Thymus (tissue), 11 donors: ENCODE data around the gene CSNK1G2. TPM values are rescaled to one million over a fixed set of nuclear protein-coding genes. Genes with fewer than 3 reads are reported as not detected.
A peak's percentile ranks its signal among the peaks of the same experiment; 100 is the strongest.

Source experiments
- DNase-seq, 9 donors: peaks; one replicate each; pipeline ENCODE4 v3.0.0-alpha.2; 2013; ENCODE audit warnings: low spot score in 9 of 9, low read depth in 6 of 9, missing footprints in 1 of 9
- H3K27ac ChIP-seq, 2 donors: one replicate each; pipeline ENCODE4 v1.5.1; 2013; ENCODE audit warnings: control low read depth in 1 of 2, low read depth in 1 of 2, low read length in 1 of 2, mild to moderate bottlenecking in 1 of 2, moderate library complexity in 1 of 2
- H3K27me3 ChIP-seq, 2 donors: one replicate each; pipeline ENCODE4 v1.5.1; 2013; ENCODE audit warnings: low read length in 1 of 2; ENCODE audit not compliant: control insufficient read depth in 2 of 2, insufficient read depth in 1 of 2
- H3K36me3 ChIP-seq, 2 donors: one replicate each; pipeline ENCODE4 v1.5.1; 2013; ENCODE audit warnings: low read length in 1 of 2, mild to moderate bottlenecking in 1 of 2, moderate library complexity in 1 of 2; ENCODE audit not compliant: control insufficient read depth in 2 of 2, insufficient read depth in 2 of 2
- H3K4me1 ChIP-seq, 2 donors: one replicate each; pipeline ENCODE4 v1.5.1; 2013; ENCODE audit warnings: low read length in 2 of 2; ENCODE audit not compliant: control insufficient read depth in 2 of 2, insufficient read depth in 2 of 2
- H3K4me3 ChIP-seq, 2 donors: one replicate each; pipeline ENCODE4 v1.5.1; 2013; ENCODE audit warnings: low read length in 2 of 2, control low read depth in 1 of 2, mild to moderate bottlenecking in 1 of 2
- H3K9me3 ChIP-seq, 2 donors: one replicate each; pipeline ENCODE4 v1.5.1; 2013; ENCODE audit warnings: low read length in 1 of 2, mild to moderate bottlenecking in 1 of 2; ENCODE audit not compliant: control insufficient read depth in 2 of 2, insufficient read depth in 1 of 2
- WGBS: extraction: QIAGEN DNeasy Blood & Tissue Kit; methylation state at CpG from one replicate; pipeline ENCODE4 v1.1.7; 2013; 5-methylcytosine and 5-hydroxymethylcytosine counted together
- polyA plus RNA-seq: library from polyadenylated mRNA; stranded (reverse); fragments of 200-250 nt; gene quantifications from one replicate; pipeline ENCODE4 v1.2.3, GENCODE V29; 2013
- total RNA-seq: library from RNA; stranded (reverse); fragments of 120-200 nt; gene quantifications from one replicate; pipeline ENCODE4 v1.2.4, GENCODE V29; 2013
- donor health status: healthy.

CSNK1G2 gene
- total and polyA plus RNA-seq, 2 donors: 52.0 to 80.9 TPM

DNA sequence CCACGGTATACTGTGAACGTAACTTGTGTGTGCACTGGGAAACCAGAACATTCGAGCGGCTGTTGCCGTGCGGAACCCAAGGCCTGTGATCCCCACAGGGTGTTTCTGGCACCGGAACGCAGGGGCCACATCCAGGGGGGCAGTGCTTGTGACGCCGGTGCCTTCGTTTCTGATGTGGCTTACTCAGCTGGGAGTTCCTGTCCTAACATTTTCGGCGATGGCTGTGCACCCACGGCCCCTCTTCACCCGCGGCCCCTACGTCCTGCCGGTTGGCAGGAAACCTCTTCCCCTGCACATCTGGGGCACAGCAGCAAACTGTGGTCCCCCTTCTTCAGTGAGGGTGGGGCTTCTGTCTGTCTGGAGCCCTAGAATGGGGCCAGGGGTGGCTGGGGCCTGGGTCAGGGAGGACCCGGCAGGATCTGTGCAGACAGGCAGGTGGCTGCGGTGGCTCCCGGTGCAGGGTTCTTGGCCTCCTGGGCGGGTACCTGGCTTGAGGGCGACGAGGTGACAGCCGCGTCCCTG is 26.2 kb downstream of the CSNK1G2 start:
- Histone ChIP-seq H3K27ac (peak overlapping the region in 1 of 2 donors; percentile 81), H3K9me3 (no peaks in the 10 kb centered on the region), H3K27me3 (no peaks in the 10 kb centered on the region), H3K36me3 (peaks cover 38 to 45% of the 10 kb centered on the region in 2 donors), H3K4me3 (peak overlapping the region in 1 of 2 donors; percentile 18), H3K4me1 (peaks cover 14 to 23% of the 10 kb centered on the region in 2 donors)
- 18% methylated on average over 26 of the region's 26 CpGs for WGBS
- DNase-seq: peak in 8 of 9 donors; percentile 17 to 73 (median 36)

DNA sequence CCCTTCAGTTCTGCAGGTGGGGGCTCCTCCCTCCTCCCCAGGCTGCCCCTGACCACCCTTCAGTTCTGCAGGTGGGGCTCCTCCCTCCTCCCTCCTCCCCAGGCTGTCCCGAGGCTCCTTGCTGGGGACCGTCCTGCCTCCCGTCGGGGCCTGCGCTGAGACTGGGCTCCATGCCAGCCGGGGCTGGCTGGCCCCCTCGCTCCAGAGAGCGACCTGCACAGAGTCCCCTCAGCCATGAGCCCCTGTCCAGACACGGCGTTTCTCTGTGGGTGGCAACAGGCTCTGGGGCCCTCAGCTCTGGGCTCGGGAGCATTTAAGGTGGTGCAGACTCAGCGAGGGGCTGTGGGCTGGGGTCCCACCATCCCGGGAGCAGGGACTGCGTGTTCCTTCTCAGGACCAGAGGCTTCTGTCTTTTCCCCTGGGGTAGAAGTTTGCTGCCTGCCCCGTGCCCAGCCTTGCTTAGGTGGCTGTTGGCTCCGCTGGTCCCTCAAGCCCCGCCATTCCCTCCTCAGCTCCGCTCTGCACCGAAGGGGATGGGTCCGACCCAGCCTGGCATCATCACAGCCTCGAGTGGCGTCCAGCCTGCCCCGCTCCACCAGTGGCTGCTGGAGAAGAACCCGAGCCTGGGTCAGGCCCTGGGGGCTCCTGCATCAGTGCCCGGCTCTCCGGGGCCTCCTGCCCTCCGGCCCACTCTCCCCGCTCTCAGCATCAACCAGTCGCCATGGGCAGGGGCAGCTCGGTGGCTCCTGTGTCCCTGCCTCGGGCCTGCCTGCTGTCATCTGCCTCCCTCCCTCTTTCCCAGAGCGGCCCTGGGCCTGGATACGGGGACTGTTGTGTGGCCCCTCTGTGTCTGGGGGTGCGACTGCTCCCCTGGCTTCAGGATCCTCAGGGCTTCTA is 27.6 kb downstream of the CSNK1G2 start:
- no peak overlapping the region for H3K4me3 ChIP-seq
- H3K9me3 ChIP-seq: no peaks in the 10 kb centered on the region
- peaks cover 14 to 23% of the 10 kb centered on the region in 2 donors for H3K4me1 ChIP-seq
- 94% methylated on average over 34 of the region's 34 CpGs for WGBS
- H3K36me3 ChIP-seq: peaks cover 29 to 44% of the 10 kb centered on the region in 2 donors
- no peak for DNase-seq
- no peaks in the 10 kb centered on the region for H3K27me3 ChIP-seq
- H3K27ac ChIP-seq: no peak overlapping the region

DNA sequence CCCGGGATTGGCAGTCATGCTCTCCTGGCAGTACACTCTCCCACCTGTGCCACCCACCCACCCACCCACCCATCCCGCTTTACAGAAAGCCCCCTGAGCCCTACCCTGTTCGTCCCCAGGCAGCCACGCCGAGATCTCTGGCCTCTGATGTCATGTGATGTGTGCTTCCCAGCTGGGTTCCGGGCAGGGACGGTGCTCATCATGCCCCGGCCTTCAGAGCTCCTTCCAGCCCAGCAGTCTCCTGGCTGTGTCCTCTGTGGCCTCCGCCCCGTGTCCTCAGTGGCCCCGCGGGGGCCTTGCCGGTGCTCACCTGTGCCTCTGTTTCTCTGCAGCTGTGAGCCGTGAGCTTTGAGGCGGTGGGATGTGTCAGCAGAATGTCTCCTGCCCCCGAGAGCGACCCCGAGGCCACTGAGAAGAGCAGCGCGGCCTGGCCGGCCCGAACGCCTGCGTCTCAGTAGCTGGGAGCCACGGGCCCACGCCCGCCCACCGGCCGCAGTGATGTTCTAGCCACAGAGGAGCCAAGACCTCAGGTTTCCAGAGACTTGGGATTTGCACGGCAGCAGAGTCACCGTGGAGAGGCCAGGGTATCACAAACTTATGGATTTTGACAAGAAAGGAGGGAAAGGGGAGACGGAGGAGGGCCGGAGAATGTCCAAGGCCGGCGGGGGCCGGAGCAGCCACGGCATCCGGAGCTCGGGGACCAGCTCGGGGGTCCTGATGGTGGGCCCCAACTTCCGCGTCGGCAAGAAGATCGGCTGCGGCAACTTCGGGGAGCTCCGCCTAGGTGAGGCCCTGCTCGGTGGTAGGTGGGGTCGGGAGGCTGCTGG is 28.4 kb downstream of the CSNK1G2 start:
- DNase-seq: no peak
- peaks cover 32 to 43% of the 10 kb centered on the region in 2 donors for H3K36me3 ChIP-seq
- WGBS: 98% methylated on average over 49 of the region's 49 CpGs

DNA sequence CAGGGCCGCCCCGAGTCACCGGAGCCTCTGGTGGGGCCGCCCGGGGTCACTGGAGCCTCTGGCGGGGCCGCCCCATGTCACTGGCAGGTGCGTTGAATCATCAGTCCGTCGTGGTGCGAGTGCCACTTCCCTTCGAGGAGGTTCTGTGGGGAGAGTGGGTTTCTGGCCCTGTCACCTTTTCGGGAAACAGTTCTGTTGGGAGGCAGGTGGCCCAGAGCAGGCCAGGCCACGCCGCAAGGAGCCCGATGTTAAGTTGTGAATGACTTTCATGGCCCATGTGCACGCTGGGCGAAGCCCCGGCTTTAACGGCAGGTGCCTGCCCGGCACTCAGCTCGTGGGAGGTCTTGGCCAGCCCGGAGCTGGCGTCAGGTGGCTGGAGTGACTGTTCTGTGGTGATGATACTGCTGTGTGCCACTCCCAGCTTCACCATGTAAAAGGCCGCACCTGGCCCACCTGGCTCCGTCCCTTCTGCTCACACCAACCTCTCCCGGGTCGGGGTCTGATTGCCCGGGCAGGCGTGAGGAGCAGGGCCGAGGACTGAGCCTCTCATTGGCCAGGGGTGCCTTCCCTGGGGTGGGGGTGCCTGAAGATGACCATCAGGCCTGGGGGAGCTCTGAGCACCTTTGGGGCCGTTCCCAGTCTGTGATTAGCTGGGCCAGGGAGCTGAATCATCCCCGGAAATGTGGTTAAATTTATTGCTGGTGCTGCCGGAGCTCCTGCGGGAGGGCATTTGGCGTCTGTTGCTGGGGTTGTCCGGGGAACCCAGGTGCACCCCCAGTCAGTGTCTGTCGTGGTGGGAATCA is 29.2 kb downstream of the CSNK1G2 start:
- DNase-seq: no peak
- no peak overlapping the region for H3K4me3 ChIP-seq
- H3K9me3 ChIP-seq: no peaks in the 10 kb centered on the region
- no peaks in the 10 kb centered on the region for H3K27me3 ChIP-seq
- H3K4me1 ChIP-seq: peaks cover 14 to 25% of the 10 kb centered on the region in 2 donors
- peaks cover 41 to 48% of the 10 kb centered on the region in 2 donors for H3K36me3 ChIP-seq
- WGBS: 93% methylated on average over 38 of the region's 38 CpGs
- no peak overlapping the region for H3K27ac ChIP-seq

More for the DNA sequence above, 28.4 kb downstream of the CSNK1G2 start:
- Histone ChIP-seq H3K9me3 (no peaks in the 10 kb centered on the region), H3K27me3 (no peaks in the 10 kb centered on the region), H3K4me1 (peaks cover 14 to 23% of the 10 kb centered on the region in 2 donors), H3K27ac (no peak overlapping the region), H3K4me3 (no peak overlapping the region)

DNA sequence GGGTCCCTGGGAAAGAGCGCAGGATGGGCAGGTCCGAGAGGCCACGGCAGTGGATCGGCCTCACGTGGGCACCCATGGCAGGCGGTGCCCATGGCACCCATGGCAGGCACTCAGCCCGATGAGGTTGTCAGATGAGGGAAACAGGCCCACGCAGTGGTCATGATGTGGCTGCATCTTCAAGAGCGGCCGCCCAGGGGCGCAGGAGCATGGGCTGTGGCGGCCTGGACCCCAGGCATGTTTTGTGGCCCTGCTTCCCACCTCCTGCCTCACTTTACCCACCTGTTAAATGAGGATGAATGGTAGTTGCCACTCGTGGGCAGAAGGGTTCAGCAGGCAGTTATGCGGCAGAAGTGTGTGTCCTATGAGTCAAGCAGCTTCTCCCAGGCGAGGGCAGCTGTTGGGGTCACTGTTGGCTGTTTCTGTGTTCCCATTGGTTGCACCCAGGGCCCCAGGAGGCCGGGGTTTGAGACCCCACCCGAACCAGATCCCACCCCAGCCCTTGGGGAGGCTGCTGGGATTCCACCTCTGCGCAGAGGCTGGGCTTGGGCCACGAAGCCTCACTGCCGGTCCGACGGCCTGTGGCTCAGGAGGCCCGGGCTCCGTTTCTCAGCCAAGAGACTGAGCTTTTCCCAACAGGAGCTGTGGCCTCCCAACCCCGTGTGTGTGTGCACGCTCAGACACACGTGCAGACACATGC is 30.0 kb downstream of the CSNK1G2 start:
- no peak for DNase-seq
- H3K4me1 ChIP-seq: peaks cover 14 to 22% of the 10 kb centered on the region in 2 donors
- H3K27me3 ChIP-seq: no peaks in the 10 kb centered on the region
- no peak overlapping the region for H3K27ac ChIP-seq
- no peaks in the 10 kb centered on the region for H3K9me3 ChIP-seq
- no peak overlapping the region for H3K4me3 ChIP-seq
- WGBS: 98% methylated on average over 27 of the region's 27 CpGs
- peaks cover 44 to 55% of the 10 kb centered on the region in 2 donors for H3K36me3 ChIP-seq

DNA sequence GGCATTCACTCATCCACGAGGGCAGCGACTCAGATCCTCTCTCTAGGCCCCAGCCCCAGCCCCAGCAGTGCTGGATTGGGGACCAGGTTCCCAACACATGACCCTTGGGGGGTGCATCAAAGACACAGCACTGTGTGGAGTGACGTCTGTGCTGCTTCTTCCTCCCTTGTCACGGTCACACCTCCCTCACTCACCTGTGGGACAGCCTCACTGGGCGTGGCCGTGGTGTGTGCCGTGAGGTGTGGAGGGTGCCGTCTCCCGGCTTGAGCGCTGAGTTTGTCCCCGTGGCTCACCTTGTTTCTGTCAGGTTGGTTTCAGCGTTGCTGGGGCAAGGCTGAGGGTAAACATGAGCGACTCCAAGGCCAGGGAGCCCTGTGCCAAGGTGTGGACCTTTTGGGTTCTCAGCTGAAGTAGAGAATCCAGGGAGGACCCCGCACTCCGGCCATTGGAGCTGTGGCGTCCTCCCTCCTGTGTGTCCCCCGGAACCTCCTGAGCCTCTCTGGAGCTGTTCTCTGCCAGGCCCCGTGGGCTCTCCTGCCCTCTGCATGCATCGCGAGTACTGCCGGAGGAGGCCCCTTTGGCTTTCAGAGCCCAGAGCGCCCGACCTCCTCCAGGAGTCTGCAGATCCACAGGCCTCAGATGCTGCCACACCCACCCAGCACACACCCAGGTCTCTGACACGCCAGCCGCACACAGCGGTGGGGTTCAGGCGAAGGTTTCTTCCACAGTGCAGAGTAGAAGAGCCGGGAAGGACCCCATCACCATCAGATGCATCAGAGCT is 33.6 kb downstream of the CSNK1G2 start:
- H3K4me1 ChIP-seq: peaks cover 0 to 2% of the 10 kb centered on the region in 2 donors
- H3K36me3 ChIP-seq: peaks cover 56 to 65% of the 10 kb centered on the region in 2 donors
- H3K27me3 ChIP-seq: no peaks in the 10 kb centered on the region
- no peak for DNase-seq
- H3K9me3 ChIP-seq: no peaks in the 10 kb centered on the region
- H3K27ac ChIP-seq: no peak overlapping the region
- H3K4me3 ChIP-seq: no peak overlapping the region
- WGBS: 96% methylated on average over 28 of the region's 28 CpGs

DNA sequence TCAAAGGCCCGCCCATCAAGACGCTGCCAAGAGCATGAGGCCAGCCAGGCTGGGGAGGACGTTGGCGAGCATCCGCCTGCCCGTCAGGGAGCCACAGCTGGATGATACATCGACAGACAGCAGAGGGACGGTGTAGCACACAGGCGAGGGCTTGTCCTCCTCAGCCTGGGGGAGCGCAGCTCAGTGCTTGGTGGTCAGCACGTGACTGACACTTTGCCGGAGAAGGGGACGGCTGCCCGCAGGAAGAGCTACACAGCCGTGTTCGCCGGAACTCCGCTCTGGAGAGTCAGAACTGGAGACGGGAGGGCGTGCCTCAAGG is 34.1 kb downstream of the CSNK1G2 start:
- H3K27ac ChIP-seq: no peak overlapping the region
- 92% methylated on average over 20 of the region's 20 CpGs for WGBS
- H3K4me1 ChIP-seq: peaks cover 0 to 4% of the 10 kb centered on the region in 2 donors
- no peak overlapping the region for H3K4me3 ChIP-seq
- no peak for DNase-seq
- H3K36me3 ChIP-seq: peaks cover 56 to 65% of the 10 kb centered on the region in 2 donors
- no peaks in the 10 kb centered on the region for H3K9me3 ChIP-seq
- H3K27me3 ChIP-seq: no peaks in the 10 kb centered on the region
